ENCODE results near the gene LYSMD1. TPM values are rescaled to one million over a fixed set of nuclear protein-coding genes. Genes with fewer than 3 reads are reported as not detected.
"Not testable (repeated sequence)": the region's sequence is repeated elsewhere in the genome, so short reads cannot be mapped to it uniquely, and the experiment has no call there.

LYSMD1 gene
- total and polyA plus RNA-seq, 5 donors from 2014 or later, result 0.14 to 0.54 (median 0.16) TPM; not detected in 1

DNA sequence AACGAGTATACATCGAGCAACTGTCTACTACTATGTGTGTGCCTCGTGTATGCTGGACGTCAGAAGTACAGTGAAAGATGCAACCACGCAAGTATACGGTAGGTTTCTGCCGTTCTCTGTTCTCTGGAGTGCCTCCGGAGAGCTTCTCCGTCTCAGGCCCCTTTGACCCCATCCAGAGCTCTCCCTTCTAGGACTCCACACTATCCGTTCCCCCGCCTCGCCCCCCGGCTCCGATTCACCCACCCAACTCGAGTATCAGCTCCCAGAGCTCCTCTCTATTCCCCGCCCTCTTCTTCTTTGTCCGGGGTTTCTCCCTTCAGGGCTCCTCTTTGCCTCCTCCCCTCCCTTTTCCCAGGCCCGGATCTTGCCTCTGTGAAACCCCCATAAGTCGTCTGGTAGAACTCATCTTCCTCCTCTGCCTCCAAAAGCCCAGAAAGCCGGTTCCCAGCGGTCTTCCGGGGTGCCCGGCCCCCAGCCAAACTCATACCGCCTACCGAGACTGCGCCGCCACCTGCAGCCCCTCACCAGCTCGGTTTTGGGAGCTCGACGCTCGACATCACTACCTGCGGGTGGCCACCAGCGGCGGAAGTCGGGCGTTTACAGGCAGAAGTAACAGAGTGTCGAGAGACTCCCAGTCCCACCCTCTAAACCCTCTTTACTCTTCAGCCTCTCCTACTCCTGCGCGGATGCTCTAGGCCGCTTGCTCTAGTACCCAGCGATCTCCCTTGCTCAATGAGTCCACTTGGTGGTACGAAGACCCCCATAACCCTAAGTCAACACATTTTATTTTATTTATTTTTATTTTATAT lies 24.1 kb upstream of the LYSMD1 start, which contains the start of gene VPS72:
Gene VPS72 (minus strand): TSS at position 561 of the 809 bp plus-strand sequence. CDS start 76 bp downstream, at position 485.
- ATAC-seq (ENCODE audit: low read depth in 2 of 2) (peak; percentile 95 to 97), DNase-seq (peak; percentile 80 to 94 (median 87))
- Mint-ChIP-seq H3K4me1 (peaks cover 5 to 45% (median 27%) of the 10 kb centered on the region in 4 donors), H3K4me3 (peak within 1 kb of the TSS; percentile 95 to 100 (median 99)), H3K27me3 (peaks cover 9% of the 10 kb centered on the region), H3K36me3 (peaks cover 12% of the 10 kb centered on the region), H3K9me3 (no peaks in the 10 kb centered on the region), H3K27ac (peak within 1 kb of the TSS; percentile 97 to 100 (median 98))
- Histone ChIP-seq H3K36me3 (ENCODE audit: control insufficient read depth, insufficient read depth, low read length) (peaks cover 7% of the 10 kb centered on the region), H3K27ac (ENCODE audit: insufficient read depth, low read length, poor library complexity, severe bottlenecking) (peak within 1 kb of the TSS; percentile 87), H3K9me3 (ENCODE audit: control insufficient read depth in 2 of 2, low read length in 2 of 2) (no peaks in the 10 kb centered on the region), H3K4me1 (ENCODE audit: control insufficient read depth, insufficient read depth, low read length, poor library complexity, severe bottlenecking) (peaks cover 13% of the 10 kb centered on the region), H3K27me3 (ENCODE audit: control insufficient read depth, insufficient read depth, low read length) (no peaks in the 10 kb centered on the region), H3K4me3 (ENCODE audit: low read depth, low read length) (peak within 1 kb of the TSS; percentile 90)

DNA sequence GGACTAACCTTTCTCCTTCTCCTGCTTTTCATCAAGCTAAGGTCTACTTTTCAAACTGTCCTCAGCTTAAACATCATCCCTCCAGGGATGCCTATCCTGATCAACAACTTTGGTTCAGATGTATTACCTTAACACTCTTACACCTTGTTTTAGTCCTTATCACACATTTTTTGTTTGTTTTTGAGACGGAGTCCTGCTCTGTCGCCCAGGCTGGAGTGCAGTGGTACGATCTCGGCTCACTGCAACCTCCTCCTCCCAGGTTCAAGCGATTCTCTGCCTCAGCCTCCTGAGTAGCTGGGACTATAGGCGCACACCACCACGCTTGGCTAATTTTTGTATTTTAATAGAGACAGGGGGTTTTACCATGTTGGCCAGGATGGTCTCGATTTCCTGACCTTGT lies 23.0 kb upstream of the LYSMD1 start:
- H3K4me1 Mint-ChIP-seq, result peaks cover 5 to 43% (median 27%) of the 10 kb centered on the region in 4 donors
- H3K9me3 ChIP-seq (ENCODE audit: control insufficient read depth in 2 of 2, low read length in 2 of 2); ATAC-seq (ENCODE audit: low read depth in 2 of 2); H3K9me3 Mint-ChIP-seq; H3K27me3 ChIP-seq (ENCODE audit: control insufficient read depth, insufficient read depth, low read length); H3K27me3 Mint-ChIP-seq; DNase-seq; H3K27ac ChIP-seq (ENCODE audit: insufficient read depth, low read length, poor library complexity, severe bottlenecking): not testable (repeated sequence)
- peak overlapping the region; percentile 95 to 100 (median 99) for H3K4me3 Mint-ChIP-seq
- peak overlapping the region; percentile 51 for H3K4me3 ChIP-seq (ENCODE audit: low read depth, low read length)
- peaks cover 13% of the 10 kb centered on the region for H3K4me1 ChIP-seq (ENCODE audit: control insufficient read depth, insufficient read depth, low read length, poor library complexity, severe bottlenecking)
- peak overlapping the region; percentile 36 to 97 (median 52) for H3K27ac Mint-ChIP-seq
- H3K36me3 ChIP-seq (ENCODE audit: control insufficient read depth, insufficient read depth, low read length), result peaks cover 18% of the 10 kb centered on the region
- peaks cover 19% of the 10 kb centered on the region for H3K36me3 Mint-ChIP-seq

DNA sequence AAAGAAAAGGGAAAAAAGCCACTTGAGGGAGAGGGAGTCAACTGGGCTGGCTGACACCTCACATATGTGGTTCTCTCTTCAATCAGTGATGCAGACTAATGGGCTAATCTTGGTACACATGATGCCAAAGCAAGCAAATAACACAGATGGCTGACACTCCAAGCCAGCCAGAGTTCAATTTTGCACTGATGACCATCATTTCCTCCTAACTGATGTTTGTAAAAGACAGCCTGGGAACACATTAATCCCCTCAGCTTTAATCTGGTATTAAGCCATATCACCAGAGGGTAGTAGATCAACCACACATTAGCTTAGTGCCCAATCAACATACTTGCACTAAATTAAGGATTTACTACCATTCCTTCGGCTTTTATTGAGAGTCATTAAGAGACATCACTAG lies 21.5 kb upstream of the LYSMD1 start:
- Histone ChIP-seq H3K27me3 (ENCODE audit: control insufficient read depth, insufficient read depth, low read length) (no peaks in the 10 kb centered on the region), H3K4me3 (ENCODE audit: low read depth, low read length) (no peak overlapping the region), H3K36me3 (ENCODE audit: control insufficient read depth, insufficient read depth, low read length) (peaks cover 30% of the 10 kb centered on the region), H3K4me1 (ENCODE audit: control insufficient read depth, insufficient read depth, low read length, poor library complexity, severe bottlenecking) (peaks cover 13% of the 10 kb centered on the region), H3K9me3 (ENCODE audit: control insufficient read depth in 2 of 2, low read length in 2 of 2) (no peaks in the 10 kb centered on the region), H3K27ac (ENCODE audit: insufficient read depth, low read length, poor library complexity, severe bottlenecking) (no peak overlapping the region)
- H3K4me3 Mint-ChIP-seq, result peak overlapping the region in 1 of 4 donors; percentile 11
- peaks cover 5 to 43% (median 29%) of the 10 kb centered on the region in 4 donors for H3K4me1 Mint-ChIP-seq
- ATAC-seq (ENCODE audit: low read depth in 2 of 2) (no peak), DNase-seq (no peak)
- H3K9me3 Mint-ChIP-seq, result no peaks in the 10 kb centered on the region
- H3K27ac Mint-ChIP-seq, result no peak overlapping the region
- peaks cover 26% of the 10 kb centered on the region for H3K36me3 Mint-ChIP-seq
- H3K27me3 Mint-ChIP-seq, result peaks cover 4% of the 10 kb centered on the region

DNA sequence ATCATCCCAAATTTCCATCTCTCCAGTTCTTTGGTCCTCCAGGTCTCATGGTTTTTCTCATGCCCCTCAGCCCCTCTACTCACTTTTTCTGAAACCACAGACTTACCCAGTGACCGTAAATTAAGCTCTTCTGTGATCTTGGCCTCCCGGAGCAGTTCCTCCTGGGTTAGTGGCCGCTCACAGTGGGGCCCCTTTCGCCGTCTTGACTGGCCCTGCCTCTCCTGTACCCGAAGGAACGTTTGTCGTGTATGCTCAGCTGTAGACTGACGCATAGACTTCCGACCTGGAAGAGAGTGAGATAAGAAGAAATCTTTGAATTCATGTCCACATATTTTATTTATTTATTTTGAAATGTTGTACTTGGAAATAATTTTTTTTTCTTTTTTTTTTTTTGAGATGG lies 18.5 kb upstream of the LYSMD1 start:
- Histone ChIP-seq H3K9me3 (ENCODE audit: control insufficient read depth in 2 of 2, low read length in 2 of 2) (no peaks in the 10 kb centered on the region), H3K27me3 (ENCODE audit: control insufficient read depth, insufficient read depth, low read length) (no peaks in the 10 kb centered on the region), H3K36me3 (ENCODE audit: control insufficient read depth, insufficient read depth, low read length) (peaks cover 48% of the 10 kb centered on the region), H3K4me1 (ENCODE audit: control insufficient read depth, insufficient read depth, low read length, poor library complexity, severe bottlenecking) (peaks cover 9% of the 10 kb centered on the region), H3K4me3 (ENCODE audit: low read depth, low read length) (no peak overlapping the region), H3K27ac (ENCODE audit: insufficient read depth, low read length, poor library complexity, severe bottlenecking) (no peak overlapping the region)
- Mint-ChIP-seq H3K27ac (peak overlapping the region; percentile 4 to 83 (median 49)), H3K27me3 (no peaks in the 10 kb centered on the region), H3K4me3 (peak overlapping the region in 1 of 4 donors; percentile 66), H3K9me3 (no peaks in the 10 kb centered on the region), H3K36me3 (peaks cover 35% of the 10 kb centered on the region), H3K4me1 (peaks cover 5 to 26% (median 17%) of the 10 kb centered on the region in 4 donors)
- ATAC-seq (ENCODE audit: low read depth in 2 of 2), result no peak
- no peak for DNase-seq

DNA sequence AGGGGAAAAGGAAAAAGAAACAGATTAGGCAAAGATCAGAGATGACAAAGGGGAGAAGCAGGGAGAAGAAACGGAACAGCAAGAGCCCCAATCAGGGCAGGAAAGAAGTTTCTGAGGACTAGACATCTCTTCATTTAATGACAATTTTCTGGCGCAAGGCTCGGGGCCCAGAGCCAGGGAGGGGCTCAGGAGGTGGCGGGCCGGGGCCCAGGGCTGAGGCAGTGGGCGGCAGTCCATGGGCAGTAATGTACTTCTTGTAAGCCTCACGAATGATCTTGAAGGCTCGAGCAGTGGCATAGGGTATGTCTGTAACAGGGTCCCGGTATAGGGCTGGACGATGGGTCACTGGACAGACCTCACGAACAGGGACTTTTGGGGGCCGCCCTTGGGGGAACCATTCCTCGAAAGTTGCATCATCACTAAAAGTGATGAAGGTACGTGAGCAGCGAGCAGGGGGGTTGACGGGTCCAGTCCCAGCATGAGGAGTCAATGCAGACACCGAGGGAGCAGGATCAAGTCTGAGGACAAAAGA lies 10.9 kb upstream of the LYSMD1 start:
- ATAC-seq (ENCODE audit: low read depth in 2 of 2) (no peak), DNase-seq (no peak)
- H3K27ac Mint-ChIP-seq, result peak overlapping the region in 1 of 3 donors; percentile 18
- Histone ChIP-seq H3K27ac (ENCODE audit: insufficient read depth, low read length, poor library complexity, severe bottlenecking) (no peak overlapping the region), H3K4me1 (ENCODE audit: control insufficient read depth, insufficient read depth, low read length, poor library complexity, severe bottlenecking) (no peaks in the 10 kb centered on the region), H3K36me3 (ENCODE audit: control insufficient read depth, insufficient read depth, low read length) (peaks cover 65% of the 10 kb centered on the region), H3K9me3 (ENCODE audit: control insufficient read depth in 2 of 2, low read length in 2 of 2) (no peaks in the 10 kb centered on the region), H3K27me3 (ENCODE audit: control insufficient read depth, insufficient read depth, low read length) (no peaks in the 10 kb centered on the region), H3K4me3 (ENCODE audit: low read depth, low read length) (no peak overlapping the region)
- peaks cover 45% of the 10 kb centered on the region for H3K36me3 Mint-ChIP-seq
- H3K27me3 Mint-ChIP-seq, result no peaks in the 10 kb centered on the region
- peaks cover 0 to 11% (median 6%) of the 10 kb centered on the region in 4 donors for H3K4me1 Mint-ChIP-seq
- H3K9me3 Mint-ChIP-seq, result no peaks in the 10 kb centered on the region
- H3K4me3 Mint-ChIP-seq, result no peak overlapping the region

DNA sequence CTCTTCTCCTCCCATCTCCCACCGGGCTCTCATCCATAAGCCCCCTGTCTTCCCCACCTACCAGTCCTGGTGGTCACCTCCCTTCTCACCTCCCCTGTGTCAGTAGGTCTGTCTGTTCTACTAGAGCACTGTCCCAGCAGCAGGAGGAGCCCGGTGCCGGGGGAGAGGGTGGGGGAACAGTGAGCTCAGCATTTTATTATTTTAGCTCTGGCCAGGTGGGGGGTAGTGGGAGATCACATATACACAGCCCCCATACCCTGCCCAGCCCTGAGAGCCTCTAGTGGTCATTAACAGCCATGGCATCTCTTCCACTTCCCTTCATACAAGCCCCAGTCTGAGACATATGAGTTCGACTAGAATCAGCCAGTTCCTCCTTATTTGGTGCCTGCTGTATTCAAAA lies 10.2 kb upstream of the LYSMD1 start, which contains the start of gene TMOD4:
Gene TMOD4 (minus strand): TSS at position 119 of the 400 bp plus-strand sequence. CDS start 1,106 bp downstream, outside the sequence.
- no peaks in the 10 kb centered on the region for H3K9me3 Mint-ChIP-seq
- no peaks in the 10 kb centered on the region for H3K9me3 ChIP-seq (ENCODE audit: control insufficient read depth in 2 of 2, low read length in 2 of 2)
- no peaks in the 10 kb centered on the region for H3K27me3 ChIP-seq (ENCODE audit: control insufficient read depth, insufficient read depth, low read length)
- H3K4me3 ChIP-seq (ENCODE audit: low read depth, low read length), result no peak within 1 kb of the TSS
- ATAC-seq (ENCODE audit: low read depth in 2 of 2), result peak in 1 of 2 donors; percentile 37
- no peaks in the 10 kb centered on the region for H3K4me1 ChIP-seq (ENCODE audit: control insufficient read depth, insufficient read depth, low read length, poor library complexity, severe bottlenecking)
- peak within 1 kb of the TSS in 1 of 4 donors; percentile 72 for H3K4me3 Mint-ChIP-seq
- no peaks in the 10 kb centered on the region for H3K27me3 Mint-ChIP-seq
- no peak within 1 kb of the TSS for H3K27ac ChIP-seq (ENCODE audit: insufficient read depth, low read length, poor library complexity, severe bottlenecking)
- DNase-seq, result peak in 1 of 3 donors; percentile 41
- peaks cover 39% of the 10 kb centered on the region for H3K36me3 Mint-ChIP-seq
- H3K27ac Mint-ChIP-seq, result peak within 1 kb of the TSS; percentile 18 to 42 (median 35)
- H3K4me1 Mint-ChIP-seq, result peaks cover 0 to 11% (median 6%) of the 10 kb centered on the region in 4 donors
- H3K36me3 ChIP-seq (ENCODE audit: control insufficient read depth, insufficient read depth, low read length), result peaks cover 65% of the 10 kb centered on the region

DNA sequence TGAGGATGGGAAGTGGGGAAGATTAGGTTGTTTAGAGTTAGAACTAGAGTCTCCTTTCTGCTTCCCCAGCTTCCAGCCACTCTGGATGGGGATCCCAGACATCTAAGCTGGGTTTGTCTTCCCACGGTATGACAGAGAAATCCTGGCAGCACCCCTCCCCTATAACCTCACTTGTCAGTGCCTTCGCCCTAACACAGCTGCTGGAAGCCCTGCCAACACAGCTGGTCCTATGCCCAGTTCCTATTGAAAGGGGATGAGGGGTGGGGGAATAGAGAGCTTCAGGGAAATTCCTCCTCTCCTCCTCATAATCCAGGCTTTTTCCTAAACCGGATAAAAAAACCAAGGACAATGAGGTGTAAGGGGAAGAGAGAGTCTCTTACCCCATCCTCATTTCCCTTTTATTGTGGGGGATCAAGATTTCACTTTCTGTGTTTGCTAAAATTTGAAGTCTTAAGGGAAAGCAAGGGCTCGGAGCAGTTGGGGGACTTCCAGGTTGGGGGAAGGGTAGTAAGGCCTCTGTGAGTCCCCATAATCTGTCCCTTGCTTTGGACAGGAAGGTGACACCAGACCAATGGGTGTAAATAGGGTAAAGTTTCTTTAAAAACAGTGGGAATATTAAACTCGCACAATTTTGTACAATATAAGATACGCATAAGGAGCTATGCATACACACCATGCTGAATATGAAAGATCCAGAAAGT lies 9.5 kb upstream of the LYSMD1 start:
- Mint-ChIP-seq H3K27me3 (no peaks in the 10 kb centered on the region), H3K9me3 (no peaks in the 10 kb centered on the region), H3K4me3 (no peak overlapping the region), H3K36me3 (peaks cover 36% of the 10 kb centered on the region), H3K4me1 (peaks cover 0 to 11% (median 5%) of the 10 kb centered on the region in 4 donors), H3K27ac (peak overlapping the region in 2 of 3 donors; percentile 35 to 42)
- H3K4me1 ChIP-seq (ENCODE audit: control insufficient read depth, insufficient read depth, low read length, poor library complexity, severe bottlenecking), result no peaks in the 10 kb centered on the region
- H3K36me3 ChIP-seq (ENCODE audit: control insufficient read depth, insufficient read depth, low read length), result peaks cover 66% of the 10 kb centered on the region
- no peaks in the 10 kb centered on the region for H3K9me3 ChIP-seq (ENCODE audit: control insufficient read depth in 2 of 2, low read length in 2 of 2)
- no peak overlapping the region for H3K27ac ChIP-seq (ENCODE audit: insufficient read depth, low read length, poor library complexity, severe bottlenecking)
- DNase-seq (no peak), ATAC-seq (ENCODE audit: low read depth in 2 of 2) (no peak)
- no peak overlapping the region for H3K4me3 ChIP-seq (ENCODE audit: low read depth, low read length)
- no peaks in the 10 kb centered on the region for H3K27me3 ChIP-seq (ENCODE audit: control insufficient read depth, insufficient read depth, low read length)
